Measurements from ENCODE around the gene FMOD.

The FMOD gene

DNA sequence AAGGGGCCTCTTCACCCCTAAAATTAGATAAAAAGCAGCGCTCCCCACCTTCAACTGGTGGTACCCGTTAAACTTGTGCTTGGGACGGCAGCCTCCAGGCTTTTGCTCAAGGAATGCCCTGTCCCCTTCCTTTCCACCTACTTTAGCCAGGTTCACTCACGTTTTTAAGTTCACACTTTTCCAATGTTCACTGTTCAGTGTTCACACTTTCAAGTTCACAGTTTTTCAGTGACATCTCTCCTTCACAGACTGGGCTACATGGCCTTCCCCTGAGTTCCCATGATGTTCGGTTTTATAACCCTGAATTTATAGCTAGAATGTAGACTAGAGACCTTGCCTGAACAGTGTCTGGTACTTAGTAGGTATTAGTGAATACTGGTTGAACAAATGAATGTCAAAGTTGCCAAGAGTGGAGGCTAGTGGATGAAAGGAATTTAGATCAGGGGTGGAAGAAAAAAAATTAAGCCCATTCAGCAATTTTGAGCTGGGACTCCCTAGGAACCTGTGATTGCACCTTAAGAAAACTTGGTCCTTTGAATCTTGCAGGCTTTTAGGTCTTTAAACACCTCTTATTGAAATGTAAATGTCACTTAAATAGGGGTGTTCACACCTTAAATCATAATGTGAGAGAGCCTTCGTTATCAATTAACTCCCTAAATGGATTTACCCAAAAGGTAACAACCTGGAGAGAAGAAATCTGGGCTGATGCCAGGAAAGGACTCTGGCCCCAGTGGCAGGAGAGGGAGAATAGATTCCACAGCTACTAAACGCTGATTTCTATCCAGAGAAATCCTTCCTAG is 33.3 kb downstream of the FMOD start:
- CTCF ChIA-PET, result interaction anchor here (0.9 to 2.0 kb wide), 4 partner anchors 10 to 278 kb away, joined by 3 to 9 read pairs (median 8); no protein-coding TSS in a partner anchor

DNA sequence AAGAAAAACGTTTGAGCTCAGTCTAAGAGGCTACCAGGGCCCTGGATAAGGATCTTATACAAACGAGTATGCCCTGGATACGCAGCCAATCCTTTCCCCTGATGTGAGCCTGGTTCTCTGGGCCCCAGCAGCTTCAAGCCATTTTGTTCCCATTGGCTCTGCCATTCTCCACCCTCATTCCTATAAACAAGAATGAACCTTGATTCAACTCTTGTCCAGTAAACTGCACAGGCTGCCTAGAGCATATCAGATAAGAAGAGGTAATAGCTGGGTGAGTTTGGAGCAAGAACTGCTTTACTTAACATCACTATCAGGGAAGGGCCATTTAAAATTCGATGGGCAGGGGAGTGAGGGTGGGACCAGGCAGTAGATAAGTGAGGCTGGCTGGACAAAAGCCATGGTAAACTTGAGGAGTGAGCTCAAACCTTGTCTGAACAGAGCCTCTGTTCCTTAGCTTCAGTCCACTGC is 34.3 kb downstream of the FMOD start:
- ChIA-PET CTCF (interaction anchor here (0.8 to 2.0 kb wide), 7 partner anchors 8 to 277 kb away, joined by 3 to 9 read pairs (median 6); no protein-coding TSS in a partner anchor), POLR2A (interaction anchor here (0.5 to 2.3 kb wide), 6 partner anchors 8 to 1364 kb away, joined by 3 to 47 read pairs (median 4); partner anchors contain the start of genes BTG2 and TMEM183A)
- Histone ChIP-seq H3K27ac (ENCODE audit: extremely low read depth, low read depth, low read length) (peak overlapping the region; percentile 59), H3K4me3 (ENCODE audit: low read depth, low read length) (no peak overlapping the region), H3K4me1 (ENCODE audit: control insufficient read depth, insufficient read depth, low read length) (peaks cover 18% of the 10 kb centered on the region), H3K36me3 (ENCODE audit: control insufficient read depth in 2 of 2, insufficient read depth in 1 of 2, low read length in 2 of 2) (no peaks in the 10 kb centered on the region), H3K9me3 (ENCODE audit: control insufficient read depth, insufficient read depth, low read depth, low read length) (no peaks in the 10 kb centered on the region)
- TF ChIP-seq ZNF623 (tag by site-specific recombination; IDR thresholded peaks at IDR 0.05) (no peak), ZNF701 (tag by site-specific recombination; IDR thresholded peaks at IDR 0.05) (no peak), ZBTB8A (tag by site-specific recombination; IDR thresholded peaks at IDR 0.05) (0 out of 2 replicates have a peak, but pooled peaks have one; percentile 16), ZFP41 (tag by site-specific recombination; IDR thresholded peaks at IDR 0.05; ENCODE audit: borderline replicate concordance) (no peak), ZSCAN23 (tag by site-specific recombination; IDR thresholded peaks at IDR 0.05) (no peak), ZNF2 (tag by site-specific recombination; IDR thresholded peaks at IDR 0.05) (no peak), YY2 (tag by site-specific recombination; IDR thresholded peaks at IDR 0.05) (no peak), SP7 (tag by site-specific recombination; IDR thresholded peaks at IDR 0.05) (peak; percentile 70; the same call in 1 of the 2 replicates), ZNF423 (tag by site-specific recombination; IDR thresholded peaks at IDR 0.05) (no peak), ZFP69B (tag by site-specific recombination; IDR thresholded peaks at IDR 0.05) (peak; percentile 87), ZBTB17 (tag by site-specific recombination; IDR thresholded peaks at IDR 0.05) (peak; percentile 65; the same call in 1 of the 2 replicates), ZNF146 (tag by site-specific recombination; IDR thresholded peaks at IDR 0.05) (no peak), HOXA7 (CRISPR knock-in tag; IDR thresholded peaks at IDR 0.05; ENCODE audit: borderline replicate concordance) (no peak)

More for the DNA sequence above, 33.3 kb downstream of the FMOD start:
- TF ChIP-seq PRDM1 (tag by site-specific recombination; IDR thresholded peaks at IDR 0.05) (peak; percentile 57; the same call in 1 of the 2 replicates), ZNF837 (tag by site-specific recombination; IDR thresholded peaks at IDR 0.05) (no peak), ZNF791 (tag by site-specific recombination; IDR thresholded peaks at IDR 0.05) (no peak), BCL11B (tag by site-specific recombination; IDR thresholded peaks at IDR 0.05; ENCODE audit: low read depth) (no peak), ZFP41 (tag by site-specific recombination; IDR thresholded peaks at IDR 0.05; ENCODE audit: borderline replicate concordance) (no peak), ZNF133 (tag by site-specific recombination; IDR thresholded peaks at IDR 0.05) (no peak), ZNF354C (tag by site-specific recombination; IDR thresholded peaks at IDR 0.05; ENCODE audit: borderline replicate concordance, low read depth) (no peak), ZNF335 (tag by site-specific recombination; conservative IDR thresholded peaks at IDR 0.05) (0 out of 2 replicates have a peak, but pooled peaks have one; percentile 27), ZBTB1 (tag by site-specific recombination; IDR thresholded peaks at IDR 0.05) (no peak), MEIS1 (CRISPR knock-in tag; IDR thresholded peaks at IDR 0.05; ENCODE audit: borderline replicate concordance) (no peak), ZNF571 (tag by site-specific recombination; IDR thresholded peaks at IDR 0.05) (no peak), GFI1B (tag by site-specific recombination; IDR thresholded peaks at IDR 0.05) (no peak)
- TF ChIP-seq, protein P1, sequence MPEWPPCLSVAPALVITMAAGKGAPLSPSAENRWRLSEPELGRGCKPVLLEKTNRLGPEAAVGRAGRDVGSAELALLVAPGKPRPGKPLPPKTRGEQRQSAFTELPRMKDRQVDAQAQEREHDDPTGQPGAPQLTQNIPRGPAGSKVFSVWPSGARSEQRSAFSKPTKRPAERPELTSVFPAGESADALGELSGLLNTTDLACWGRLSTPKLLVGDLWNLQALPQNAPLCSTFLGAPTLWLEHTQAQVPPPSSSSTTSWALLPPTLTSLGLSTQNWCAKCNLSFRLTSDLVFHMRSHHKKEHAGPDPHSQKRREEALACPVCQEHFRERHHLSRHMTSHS (tag by site-specific recombination; IDR thresholded peaks at IDR 0.05), result no peak
- TF ChIP-seq, protein P2, sequence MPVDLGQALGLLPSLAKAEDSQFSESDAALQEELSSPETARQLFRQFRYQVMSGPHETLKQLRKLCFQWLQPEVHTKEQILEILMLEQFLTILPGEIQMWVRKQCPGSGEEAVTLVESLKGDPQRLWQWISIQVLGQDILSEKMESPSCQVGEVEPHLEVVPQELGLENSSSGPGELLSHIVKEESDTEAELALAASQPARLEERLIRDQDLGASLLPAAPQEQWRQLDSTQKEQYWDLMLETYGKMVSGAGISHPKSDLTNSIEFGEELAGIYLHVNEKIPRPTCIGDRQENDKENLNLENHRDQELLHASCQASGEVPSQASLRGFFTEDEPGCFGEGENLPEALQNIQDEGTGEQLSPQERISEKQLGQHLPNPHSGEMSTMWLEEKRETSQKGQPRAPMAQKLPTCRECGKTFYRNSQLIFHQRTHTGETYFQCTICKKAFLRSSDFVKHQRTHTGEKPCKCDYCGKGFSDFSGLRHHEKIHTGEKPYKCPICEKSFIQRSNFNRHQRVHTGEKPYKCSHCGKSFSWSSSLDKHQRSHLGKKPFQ (tag by site-specific recombination; IDR thresholded peaks at IDR 0.05), result peak; percentile 95
- TF ChIP-seq, protein P3, sequence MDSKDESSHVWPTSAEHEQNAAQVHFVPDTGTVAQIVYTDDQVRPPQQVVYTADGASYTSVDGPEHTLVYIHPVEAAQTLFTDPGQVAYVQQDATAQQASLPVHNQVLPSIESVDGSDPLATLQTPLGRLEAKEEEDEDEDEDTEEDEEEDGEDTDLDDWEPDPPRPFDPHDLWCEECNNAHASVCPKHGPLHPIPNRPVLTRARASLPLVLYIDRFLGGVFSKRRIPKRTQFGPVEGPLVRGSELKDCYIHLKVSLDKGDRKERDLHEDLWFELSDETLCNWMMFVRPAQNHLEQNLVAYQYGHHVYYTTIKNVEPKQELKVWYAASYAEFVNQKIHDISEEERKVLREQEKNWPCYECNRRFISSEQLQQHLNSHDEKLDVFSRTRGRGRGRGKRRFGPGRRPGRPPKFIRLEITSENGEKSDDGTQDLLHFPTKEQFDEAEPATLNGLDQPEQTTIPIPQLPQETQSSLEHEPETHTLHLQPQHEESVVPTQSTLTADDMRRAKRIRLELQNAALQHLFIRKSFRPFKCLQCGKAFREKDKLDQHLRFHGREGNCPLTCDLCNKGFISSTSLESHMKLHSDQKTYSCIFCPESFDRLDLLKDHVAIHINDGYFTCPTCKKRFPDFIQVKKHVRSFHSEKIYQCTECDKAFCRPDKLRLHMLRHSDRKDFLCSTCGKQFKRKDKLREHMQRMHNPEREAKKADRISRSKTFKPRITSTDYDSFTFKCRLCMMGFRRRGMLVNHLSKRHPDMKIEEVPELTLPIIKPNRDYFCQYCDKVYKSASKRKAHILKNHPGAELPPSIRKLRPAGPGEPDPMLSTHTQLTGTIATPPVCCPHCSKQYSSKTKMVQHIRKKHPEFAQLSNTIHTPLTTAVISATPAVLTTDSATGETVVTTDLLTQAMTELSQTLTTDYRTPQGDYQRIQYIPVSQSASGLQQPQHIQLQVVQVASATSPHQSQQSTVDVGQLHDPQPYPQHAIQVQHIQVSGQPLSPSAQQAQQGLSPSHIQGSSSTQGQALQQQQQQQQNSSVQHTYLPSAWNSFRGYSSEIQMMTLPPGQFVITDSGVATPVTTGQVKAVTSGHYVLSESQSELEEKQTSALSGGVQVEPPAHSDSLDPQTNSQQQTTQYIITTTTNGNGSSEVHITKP (tag by site-specific recombination; IDR thresholded peaks at IDR 0.05), result peak; percentile 51
- TF ChIP-seq, protein P4, sequence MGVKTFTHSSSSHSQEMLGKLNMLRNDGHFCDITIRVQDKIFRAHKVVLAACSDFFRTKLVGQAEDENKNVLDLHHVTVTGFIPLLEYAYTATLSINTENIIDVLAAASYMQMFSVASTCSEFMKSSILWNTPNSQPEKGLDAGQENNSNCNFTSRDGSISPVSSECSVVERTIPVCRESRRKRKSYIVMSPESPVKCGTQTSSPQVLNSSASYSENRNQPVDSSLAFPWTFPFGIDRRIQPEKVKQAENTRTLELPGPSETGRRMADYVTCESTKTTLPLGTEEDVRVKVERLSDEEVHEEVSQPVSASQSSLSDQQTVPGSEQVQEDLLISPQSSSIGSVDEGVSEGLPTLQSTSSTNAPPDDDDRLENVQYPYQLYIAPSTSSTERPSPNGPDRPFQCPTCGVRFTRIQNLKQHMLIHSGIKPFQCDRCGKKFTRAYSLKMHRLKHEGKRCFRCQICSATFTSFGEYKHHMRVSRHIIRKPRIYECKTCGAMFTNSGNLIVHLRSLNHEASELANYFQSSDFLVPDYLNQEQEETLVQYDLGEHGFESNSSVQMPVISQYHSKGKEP (tag by site-specific recombination; IDR thresholded peaks at IDR 0.05), result no peak
- H3K9me3 ChIP-seq (ENCODE audit: control insufficient read depth, insufficient read depth, low read depth, low read length), result no peaks in the 10 kb centered on the region
- POLR2A ChIA-PET, result interaction anchor here (0.5 to 2.3 kb wide), 4 partner anchors 9 to 311 kb away, joined by 3 to 47 read pairs (median 12); partner anchors contain the start of genes BTG2 and TMEM183A
- no peaks in the 10 kb centered on the region for H3K36me3 ChIP-seq (ENCODE audit: control insufficient read depth in 2 of 2, insufficient read depth in 1 of 2, low read length in 2 of 2)
- H3K4me3 ChIP-seq (ENCODE audit: low read depth, low read length), result no peak overlapping the region
- peaks cover 21% of the 10 kb centered on the region for H3K4me1 ChIP-seq (ENCODE audit: control insufficient read depth, insufficient read depth, low read length)
- peak overlapping the region; percentile 59 for H3K27ac ChIP-seq (ENCODE audit: extremely low read depth, low read depth, low read length)
